ENCODE measurements around the gene PGBD2.
"Not testable (repeated sequence)": the region's sequence is repeated elsewhere in the genome, so short reads cannot be mapped to it uniquely, and the experiment has no call there.

PGBD2 gene, protein sequence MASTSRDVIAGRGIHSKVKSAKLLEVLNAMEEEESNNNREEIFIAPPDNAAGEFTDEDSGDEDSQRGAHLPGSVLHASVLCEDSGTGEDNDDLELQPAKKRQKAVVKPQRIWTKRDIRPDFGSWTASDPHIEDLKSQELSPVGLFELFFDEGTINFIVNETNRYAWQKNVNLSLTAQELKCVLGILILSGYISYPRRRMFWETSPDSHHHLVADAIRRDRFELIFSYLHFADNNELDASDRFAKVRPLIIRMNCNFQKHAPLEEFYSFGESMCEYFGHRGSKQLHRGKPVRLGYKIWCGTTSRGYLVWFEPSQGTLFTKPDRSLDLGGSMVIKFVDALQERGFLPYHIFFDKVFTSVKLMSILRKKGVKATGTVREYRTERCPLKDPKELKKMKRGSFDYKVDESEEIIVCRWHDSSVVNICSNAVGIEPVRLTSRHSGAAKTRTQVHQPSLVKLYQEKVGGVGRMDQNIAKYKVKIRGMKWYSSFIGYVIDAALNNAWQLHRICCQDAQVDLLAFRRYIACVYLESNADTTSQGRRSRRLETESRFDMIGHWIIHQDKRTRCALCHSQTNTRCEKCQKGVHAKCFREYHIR

DNA sequence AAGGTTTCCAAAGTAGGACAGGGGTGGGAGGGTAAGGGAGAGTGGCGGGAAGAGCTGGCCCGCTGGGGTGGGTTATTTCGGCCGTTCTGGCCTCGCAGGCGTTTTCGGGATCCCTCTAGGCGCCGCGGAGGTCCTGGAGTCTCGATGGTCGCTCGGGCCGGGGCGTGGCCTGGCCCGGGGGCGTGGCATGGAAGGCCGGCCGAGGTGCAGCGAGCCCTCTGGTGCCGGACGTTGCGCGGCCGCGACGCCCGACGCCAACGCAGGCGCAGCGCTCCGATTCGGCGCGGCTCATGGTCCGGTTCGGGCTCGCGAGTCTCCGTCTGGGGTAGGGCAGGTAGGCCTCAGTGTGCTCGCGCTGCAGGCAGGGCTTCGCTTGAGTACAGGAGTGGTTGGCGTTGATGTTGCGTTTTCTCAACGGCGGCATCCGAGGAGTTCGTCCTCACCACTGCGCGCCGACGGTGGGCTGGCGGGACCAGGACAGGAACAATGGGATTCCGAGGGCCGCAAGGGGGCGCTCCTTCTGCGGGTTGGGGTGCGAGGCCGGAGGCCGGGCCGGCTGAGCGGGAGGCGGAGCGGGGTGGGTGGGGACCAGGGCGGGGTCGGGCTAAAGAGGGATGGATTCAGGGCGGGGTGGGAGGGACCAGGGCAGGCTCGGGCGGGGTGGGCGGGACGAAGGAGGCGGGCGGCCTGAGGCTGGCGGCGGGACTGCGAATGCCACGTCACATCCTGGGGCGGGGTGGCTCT is at the start of gene PGBD2:
PGBD2 (plus strand) TSS at position 227 of the 744 bp plus-strand sequence. CDS start 7,628 bp downstream, outside the sequence.
- peak; percentile 88 to 91 for DNase-seq (ENCODE audit: low read depth in 2 of 2)

DNA sequence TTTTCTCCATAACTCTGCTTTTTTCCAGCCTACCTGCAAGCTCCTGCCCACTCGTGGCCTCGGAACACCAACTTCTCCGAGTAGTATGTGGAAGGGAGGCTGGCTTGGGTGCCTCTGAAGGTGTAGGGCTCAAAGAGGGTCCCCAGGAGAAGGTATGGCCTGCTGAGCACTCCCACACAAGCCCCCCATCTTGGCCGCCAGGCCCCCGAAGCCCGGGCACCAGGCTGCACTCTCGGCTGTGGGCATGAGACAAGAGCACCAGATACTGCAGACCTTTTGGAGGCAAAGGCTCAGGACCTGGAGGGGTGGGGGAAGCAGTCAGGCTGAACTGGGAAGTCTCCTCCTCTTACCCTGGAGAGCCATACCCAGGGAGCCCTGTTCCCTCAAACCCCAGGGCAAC is 48.8 kb upstream of the PGBD2 start:
- DNase-seq (ENCODE audit: low read depth in 2 of 2) = no peak

DNA sequence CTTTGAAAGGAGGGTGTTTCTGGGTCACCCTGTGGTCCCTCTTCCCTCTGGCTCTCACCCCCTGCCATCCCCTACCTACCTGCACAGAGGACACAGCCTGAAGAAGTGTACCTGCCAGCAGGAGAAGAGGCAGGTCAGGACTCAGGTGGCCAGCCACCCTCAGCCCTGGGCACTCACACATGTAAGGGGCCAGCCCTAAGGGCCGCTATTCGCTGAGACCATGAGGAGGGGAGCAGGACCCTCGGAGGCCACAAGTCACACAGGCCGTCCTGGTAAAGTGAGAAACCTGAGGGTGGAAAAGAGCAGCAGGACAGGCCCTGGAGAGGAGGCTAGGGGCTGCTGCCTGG is 48.3 kb upstream of the PGBD2 start:
- no peak for DNase-seq (ENCODE audit: low read depth in 2 of 2)

DNA sequence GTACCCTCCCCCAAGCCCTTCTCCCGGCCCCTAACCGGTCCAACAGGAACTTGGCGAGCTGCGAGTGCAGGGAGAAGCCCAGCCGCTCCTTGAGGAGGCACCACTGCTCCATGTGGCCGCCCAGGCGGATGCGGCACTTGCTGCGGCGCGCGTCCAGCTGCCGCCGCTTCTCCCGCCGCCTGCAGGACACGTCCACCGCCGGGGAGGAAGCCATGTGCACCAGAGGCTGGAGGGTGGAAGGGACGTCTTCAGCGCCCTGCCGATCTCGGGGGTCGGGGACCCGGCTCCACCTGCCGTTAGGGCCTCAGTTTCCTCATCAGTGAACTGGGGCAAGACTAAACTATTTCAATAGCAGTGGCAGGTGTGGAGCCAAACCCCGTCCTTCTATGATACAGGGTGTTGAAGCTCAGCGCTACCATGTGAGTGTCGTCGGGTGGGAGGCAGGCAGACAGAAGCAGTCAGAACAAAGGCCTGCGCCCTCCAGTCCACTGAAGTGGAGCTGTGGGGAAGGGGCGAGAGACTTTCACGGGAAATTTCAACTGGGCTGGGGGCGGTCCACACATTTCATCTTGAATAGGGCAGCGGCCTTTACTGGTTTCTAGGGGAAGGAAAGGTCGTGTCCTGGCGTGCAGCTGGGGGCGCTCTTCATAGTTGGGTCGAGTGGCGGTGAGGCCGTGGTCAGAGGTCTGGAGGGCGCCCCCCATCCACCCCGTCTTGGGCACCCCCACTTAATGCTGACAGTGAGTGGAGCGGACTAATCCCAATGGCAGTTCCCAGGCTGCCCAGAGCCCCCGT is 47.7 kb upstream of the PGBD2 start:
- DNase-seq (ENCODE audit: low read depth in 2 of 2) = no peak

DNA sequence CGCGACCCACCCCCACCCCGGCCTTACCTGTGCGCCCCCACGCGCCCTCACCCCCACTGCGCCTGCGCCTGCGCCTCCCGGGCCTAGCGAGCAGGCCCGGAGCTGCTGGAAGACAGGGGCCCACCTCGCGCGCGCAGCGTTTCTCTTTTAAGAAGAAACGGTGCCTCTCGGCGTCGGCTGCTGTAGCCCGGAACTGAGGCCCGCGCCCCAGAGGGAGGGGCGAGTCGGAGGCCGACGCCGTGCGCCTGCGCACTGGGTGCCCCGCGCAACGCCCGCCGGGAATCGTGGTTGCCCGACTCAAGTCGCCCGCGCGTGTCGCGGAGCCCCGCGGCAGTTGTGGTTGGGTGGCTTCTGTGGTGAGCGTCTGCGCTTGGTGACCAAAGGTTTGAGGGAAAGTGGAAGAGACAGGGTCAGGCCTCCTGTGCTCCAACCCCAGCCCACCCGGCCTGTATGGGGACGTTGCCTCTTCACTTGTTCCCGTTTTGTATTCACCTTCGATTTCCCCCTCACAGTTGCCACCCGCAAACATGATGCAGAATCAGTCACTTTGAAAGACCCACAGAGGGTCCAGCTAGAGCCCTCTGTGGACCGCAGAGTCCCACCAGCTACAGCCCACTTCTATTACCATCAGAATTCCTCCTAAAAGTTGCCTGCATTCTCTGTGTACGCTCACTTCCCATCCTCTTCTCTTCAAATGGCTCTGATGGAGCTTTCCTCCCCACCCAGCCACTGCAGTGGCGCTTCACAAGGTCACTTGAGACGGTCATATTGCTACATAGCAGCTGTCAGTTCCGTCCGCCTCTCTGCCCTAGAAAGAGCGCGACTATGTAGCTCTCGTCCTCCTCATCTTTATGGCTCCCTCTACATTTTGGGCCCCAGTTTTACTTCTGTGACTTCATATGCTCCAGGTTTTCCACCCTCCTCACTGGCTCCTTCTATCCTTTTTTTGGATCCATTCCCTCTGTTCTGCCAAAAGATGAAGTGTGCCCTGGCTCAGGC is 46.8 kb upstream of the PGBD2 start, which contains the start of gene ZNF692:
ZNF692 (minus strand) TSS at position 195 of the 999 bp plus-strand sequence. CDS start 776 bp downstream, outside the sequence.
- peak; percentile 95 to 97 for DNase-seq (ENCODE audit: low read depth in 2 of 2)

DNA sequence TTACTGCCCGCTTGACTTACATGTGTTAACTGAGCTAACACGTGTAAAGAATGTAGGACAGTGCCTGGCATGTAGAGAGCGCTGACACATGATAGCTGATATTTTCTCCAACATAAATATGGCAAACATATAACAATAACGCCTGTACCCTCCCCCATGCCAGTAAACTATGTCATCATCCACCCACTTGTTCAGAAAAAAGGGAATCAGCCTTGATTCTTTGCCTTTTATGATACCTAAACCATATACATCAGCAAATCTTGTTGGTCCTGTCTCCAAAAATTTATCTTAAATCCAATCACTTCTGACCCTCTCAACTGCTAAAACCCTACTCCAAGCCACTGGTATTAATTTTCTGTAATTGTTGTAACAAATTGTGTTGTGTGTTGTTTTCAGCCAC is 46.0 kb upstream of the PGBD2 start:
- DNase-seq (ENCODE audit: low read depth in 2 of 2) = no peak

DNA sequence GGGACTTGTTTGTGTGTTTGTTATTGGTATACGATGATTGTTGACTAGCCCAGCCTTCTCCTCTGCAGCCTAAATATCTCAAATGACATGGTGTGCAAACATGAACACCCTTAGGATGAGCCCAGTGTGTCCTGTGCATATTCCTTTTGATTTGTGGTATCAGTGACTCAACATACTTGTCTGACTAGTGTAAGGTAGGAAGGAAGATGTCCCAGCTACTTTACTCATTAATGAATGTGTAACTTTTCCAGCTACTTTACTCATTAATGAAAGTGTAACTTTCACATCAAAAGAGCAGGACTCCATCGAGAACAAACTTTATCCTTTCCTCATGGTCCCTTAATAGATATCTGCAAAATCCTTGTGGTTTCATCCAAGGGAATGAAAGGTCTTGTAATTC is 44.4 kb upstream of the PGBD2 start:
- DNase-seq (ENCODE audit: low read depth in 2 of 2) = no peak

DNA sequence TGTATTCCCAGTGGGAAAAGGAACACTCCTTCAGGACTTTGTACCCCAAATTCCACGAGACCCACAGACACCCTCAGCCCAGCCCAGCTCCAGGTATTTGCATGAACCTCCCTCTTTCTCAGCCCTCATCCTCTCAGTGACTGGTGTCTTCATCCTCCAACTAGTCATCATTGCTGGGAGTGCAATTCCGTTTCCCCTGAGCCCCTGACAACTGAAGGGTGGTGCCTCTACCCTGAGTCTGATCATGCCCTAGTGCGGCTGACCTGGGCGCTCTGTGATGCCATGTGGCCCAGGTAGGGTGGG is 43.4 kb upstream of the PGBD2 start:
- no peak for DNase-seq (ENCODE audit: low read depth in 2 of 2)

DNA sequence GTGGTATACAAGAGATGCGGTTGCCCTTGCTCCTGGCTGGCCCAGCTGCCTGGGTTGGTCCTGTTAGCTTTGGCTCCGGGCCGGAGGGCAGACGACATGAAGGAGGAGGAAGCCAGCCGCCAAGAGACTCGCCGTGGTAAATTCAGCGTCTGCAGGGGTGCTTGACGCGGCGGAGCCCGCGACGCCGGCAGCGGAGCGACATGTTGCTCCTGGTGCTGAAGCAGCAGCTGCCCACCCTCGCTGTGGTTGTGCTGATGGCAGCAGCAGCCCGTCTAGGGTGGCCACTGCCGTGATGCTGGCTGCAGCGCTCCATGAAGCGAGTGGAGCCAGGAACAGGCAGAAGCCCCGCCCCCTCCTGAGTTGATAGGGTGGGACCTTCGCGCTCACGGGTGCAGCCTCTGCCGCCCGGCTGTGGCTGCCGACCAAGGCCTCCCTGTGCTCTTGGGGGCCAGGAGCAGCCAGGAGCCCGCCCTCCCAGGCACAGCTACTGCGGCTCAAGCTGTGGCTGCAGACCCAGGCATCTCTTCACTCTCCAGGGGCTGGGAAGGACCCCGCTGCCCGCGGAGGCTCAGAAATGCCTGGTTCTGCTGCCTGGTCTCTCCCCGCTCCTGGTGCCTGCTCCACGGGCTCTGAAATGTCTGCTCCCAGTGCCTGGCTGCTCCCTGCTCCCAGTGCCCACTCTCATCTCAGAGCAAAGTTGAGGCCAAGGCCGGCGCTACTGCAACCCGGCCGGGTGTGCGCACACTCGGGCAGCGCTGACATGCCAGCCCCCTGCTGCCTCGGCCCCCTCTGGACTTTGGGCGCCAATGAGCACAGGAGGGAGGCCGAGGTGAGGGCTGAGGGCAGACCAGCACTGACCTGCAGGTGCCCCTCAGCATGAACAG is 42.8 kb upstream of the PGBD2 start:
- DNase-seq (ENCODE audit: low read depth in 2 of 2) = peak; percentile 67 to 73

DNA sequence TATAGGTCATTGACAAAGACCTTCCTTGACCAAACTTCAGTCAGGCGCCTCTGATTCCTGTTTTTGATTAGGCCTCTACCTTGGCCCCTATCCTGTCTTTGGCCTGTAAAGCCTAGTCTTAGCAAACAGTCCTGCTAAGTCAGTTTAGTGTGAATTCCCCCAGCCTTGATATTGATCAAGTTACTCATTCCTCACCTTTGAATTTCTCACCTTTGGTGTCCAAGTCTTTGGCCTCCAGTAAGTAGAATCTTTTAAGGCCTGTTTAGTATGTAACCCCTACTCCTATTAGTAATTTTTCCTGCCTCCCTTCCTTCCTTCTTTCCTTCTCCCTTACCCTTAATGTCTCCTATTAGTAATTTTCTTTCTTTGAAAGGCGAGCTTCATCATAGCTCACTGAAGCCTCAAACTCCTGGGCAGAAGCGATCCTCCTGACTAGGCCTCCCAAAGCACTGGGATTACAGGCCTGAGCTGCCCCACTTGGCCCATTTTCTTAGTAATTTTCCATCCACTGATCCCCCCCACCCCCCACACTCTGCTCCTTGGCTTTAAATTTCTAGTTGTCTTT is 34.1 kb upstream of the PGBD2 start:
- no peak for DNase-seq (ENCODE audit: low read depth in 2 of 2)

DNA sequence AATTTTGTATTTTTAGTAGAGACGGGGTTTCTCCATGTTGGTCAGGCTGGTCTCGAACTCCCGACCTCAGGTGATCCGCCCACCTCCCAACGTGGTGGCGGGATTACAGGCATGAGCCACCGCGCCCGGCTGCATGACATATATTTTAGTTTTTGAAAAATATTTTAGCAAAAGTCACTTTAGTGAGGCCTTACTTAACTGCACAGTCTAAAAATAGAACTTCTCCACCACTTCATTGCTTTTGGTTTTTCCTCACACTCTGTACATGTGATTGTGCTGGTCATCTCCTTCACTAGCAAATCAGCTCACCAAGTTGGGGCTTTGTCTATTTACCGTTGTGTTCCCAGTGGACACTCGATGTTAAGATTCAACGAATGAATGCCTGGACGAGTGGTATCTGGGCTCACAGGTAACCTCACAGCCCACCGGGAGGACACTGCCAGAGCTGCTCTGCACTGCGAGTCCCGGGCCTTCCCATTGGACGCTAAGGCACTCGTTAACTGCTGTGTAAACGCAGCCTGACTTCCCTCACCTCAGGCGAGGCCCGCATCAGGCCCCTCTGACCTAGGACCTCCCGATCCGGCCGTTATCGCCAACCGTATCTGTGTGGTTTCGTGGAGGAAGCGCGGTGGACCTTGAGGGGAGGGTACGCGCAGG is 33.2 kb upstream of the PGBD2 start:
- no peak for DNase-seq (ENCODE audit: low read depth in 2 of 2)

DNA sequence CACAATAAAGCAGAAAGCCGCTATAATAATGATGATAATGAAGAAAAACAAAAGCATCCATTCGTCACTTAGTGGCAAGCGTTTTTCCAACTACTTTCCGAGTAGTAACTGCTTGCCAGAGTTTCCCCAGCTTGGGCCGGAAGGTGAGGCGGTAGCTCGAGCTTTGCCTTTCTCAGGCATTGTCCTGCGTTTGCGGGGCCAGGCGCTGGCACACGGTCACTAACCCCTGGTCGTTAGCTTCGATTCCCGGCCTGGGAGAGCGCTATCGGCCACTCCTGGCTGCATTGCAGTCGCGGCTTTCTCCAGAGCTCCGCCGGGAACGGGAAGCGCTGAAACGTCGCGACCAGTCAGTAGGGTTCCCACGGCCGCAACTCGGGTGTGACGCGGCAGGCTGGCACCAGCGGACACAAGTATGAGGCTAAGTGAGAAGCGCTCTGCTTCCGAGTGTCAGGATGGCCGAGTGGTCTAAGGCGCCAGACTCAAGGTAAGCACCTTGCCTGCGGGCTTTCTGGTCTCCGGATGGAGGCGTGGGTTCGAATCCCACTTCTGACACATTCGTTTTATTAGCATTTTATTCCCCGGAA is 32.5 kb upstream of the PGBD2 start:
- peak; percentile 87 to 88 for DNase-seq (ENCODE audit: low read depth in 2 of 2)

DNA sequence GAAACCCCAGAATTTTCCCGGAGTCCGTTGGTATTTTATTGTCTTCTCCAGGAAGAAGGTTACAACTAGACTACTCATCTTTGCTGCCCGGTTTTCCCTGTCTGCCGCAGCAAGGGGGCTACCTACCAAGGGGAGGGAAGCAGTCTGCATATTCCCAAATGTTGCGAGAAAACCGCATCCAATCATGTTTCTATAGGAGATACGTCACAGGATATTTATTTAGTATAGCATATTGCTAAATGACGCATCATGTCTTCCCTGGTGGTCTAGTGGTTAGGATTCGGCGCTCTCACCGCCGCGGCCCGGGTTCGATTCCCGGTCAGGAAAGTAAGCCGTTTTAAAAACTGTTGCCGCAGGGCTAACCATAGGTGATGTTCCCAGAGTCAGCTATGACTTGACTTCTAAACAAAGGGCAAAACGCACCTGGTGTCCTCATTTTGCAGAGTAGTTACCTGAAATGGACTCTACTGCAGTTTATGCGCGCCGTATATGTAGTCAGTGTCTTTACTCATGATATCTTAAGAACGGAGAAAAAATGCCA is 32.0 kb upstream of the PGBD2 start:
- DNase-seq (ENCODE audit: low read depth in 2 of 2) = peak; percentile 60 to 70

DNA sequence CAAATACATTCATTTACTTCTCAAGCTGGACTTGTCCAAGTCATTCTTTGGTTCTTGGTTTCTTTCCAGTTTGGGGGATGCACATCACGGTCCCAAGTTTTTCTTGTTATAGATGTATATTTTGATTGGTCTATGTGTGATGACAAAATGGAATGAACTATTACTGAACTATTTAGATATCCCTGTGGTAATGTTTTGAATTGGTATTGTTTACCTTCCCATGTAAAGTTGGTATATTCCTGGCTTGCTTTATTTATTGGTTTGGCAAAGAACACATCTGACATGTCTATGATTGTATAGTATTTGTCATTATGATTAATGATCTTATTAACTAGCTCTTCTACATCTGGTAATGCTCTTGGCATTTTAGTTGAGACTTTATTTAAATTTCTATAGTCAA is 24.8 kb upstream of the PGBD2 start:
- DNase-seq (ENCODE audit: low read depth in 2 of 2) = no peak

DNA sequence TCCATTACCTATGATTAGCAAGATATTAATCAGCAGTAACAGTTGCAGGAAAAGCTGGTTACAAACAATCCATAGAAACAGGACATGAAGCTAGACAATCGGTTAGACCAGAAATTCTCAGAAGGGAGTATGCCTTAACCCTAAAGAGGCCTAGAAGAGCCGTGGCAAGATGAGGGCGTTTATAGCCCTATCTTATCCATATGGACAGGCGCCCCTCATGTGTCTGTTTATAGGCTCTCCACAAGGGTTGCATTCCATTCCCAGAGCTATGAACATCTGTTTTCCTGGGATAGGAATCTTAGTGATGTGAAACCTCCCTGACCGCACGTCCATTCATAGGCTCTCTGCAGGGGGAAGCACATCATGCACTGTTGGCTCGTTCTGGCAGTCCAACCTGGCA is 23.6 kb upstream of the PGBD2 start:
- DNase-seq (ENCODE audit: low read depth in 2 of 2) = not testable (repeated sequence)

DNA sequence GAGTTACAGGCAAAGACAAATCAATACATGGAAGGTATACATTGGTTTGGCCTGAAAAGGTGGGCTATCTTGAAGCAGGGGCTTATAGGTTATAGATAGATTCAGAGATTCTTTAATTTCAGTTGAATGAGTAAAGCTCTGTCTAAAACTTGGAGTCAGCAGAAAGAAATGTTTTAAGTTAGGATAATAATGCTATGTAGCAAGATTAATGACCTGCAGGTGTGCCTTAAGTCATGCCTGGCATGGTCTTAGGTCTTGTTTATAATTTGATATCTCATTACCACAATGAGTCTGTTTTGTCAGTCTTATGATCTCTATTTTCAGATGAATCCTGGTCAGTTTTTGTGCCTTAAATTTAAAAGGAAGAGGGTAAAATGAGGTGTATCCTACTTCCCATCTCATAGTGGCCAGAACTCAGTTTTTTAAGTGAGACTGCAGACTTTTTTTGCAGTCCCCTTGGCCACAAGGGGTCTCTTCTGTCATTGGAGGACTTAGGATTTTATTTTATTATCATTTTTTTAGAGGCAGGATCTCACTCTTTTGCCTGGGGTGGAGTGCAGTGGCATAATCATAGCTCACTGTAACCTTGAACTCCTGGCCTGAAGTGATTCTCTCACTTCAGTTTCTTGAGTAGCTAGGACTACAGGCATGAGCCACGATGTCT is 21.3 kb upstream of the PGBD2 start:
- no peak for DNase-seq (ENCODE audit: low read depth in 2 of 2)

DNA sequence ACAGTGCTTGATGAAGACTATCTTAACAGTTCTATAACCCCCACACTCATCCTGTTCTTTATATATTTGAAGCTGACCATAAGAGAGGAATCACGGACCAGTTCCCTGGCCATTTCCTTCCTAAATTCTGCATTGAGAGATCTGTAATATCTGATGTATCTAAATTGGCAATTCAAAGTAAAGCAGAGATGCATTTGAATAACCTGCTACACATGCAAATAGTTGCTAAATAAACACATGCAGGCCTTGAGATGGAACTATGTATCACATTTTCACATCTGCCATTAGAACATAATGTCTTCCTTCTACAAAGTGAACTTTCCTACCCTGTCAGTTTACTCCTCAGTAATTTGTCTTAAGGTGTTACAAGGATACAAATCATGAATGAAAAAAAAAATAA is 20.4 kb upstream of the PGBD2 start:
- no peak for DNase-seq (ENCODE audit: low read depth in 2 of 2)

All from stimulated activated CD8-positive, alpha-beta memory T cell treated with anti-CD3 and anti-CD28 coated beads, Interleukin-15, amount 100 ng/mL, for 48 hours (primary cell).